ENCODE data around the gene DPH6.
"Not testable (repeated sequence)": the region's sequence is repeated elsewhere in the genome, so short reads cannot be mapped to it uniquely, and the experiment has no call there.

DPH6 gene

GRCh38 chr15:35431281-35431680, 114.7 kb downstream of the DPH6 start:
- no peak for DNase-seq

- DNase-seq = no peak
Observed at GRCh38 chr15:35430301-35430700, 115.7 kb downstream of the DPH6 start.

- no peak for DNase-seq
Observed at GRCh38 chr15:35427496-35427895, 118.5 kb downstream of the DPH6 start.

GRCh38 chr15:35427091-35427490, 118.9 kb downstream of the DPH6 start:
- no peak for DNase-seq

GRCh38 chr15:35410775-35411174, 135.2 kb downstream of the DPH6 start:
- no peak for DNase-seq

GRCh38 chr15:35399901-35400300, 146.1 kb downstream of the DPH6 start:
- no peak for DNase-seq

- no peak for DNase-seq
Observed at GRCh38 chr15:35397027-35397426, 148.9 kb downstream of the DPH6 start.

GRCh38 chr15:35394416-35394815, 151.5 kb downstream of the DPH6 start:
- no peak for DNase-seq

GRCh38 chr15:35393398-35393797, 152.6 kb downstream of the DPH6 start:
- no peak for DNase-seq

GRCh38 chr15:35391408-35391984, 154.5 kb downstream of the DPH6 start:
- DNase-seq = not testable (repeated sequence)

- DNase-seq = no peak
Observed at GRCh38 chr15:35383506-35383905, 162.5 kb downstream of the DPH6 start.

GRCh38 chr15:35381328-35381727, 164.6 kb downstream of the DPH6 start:
- no peak for DNase-seq

GRCh38 chr15:35379972-35380371, 166.0 kb downstream of the DPH6 start:
- no peak for DNase-seq

GRCh38 chr15:35378454-35378853, 167.5 kb downstream of the DPH6 start:
- not testable (repeated sequence) for DNase-seq

GRCh38 chr15:35376707-35377106, 169.3 kb downstream of the DPH6 start:
- no peak for DNase-seq

- DNase-seq = no peak
Observed at GRCh38 chr15:35374661-35375060, 171.3 kb downstream of the DPH6 start.

GRCh38 chr15:35362195-35362829, 183.7 kb downstream of the DPH6 start:
- no peak for DNase-seq

GRCh38 chr15:35358824-35359223, 187.1 kb downstream of the DPH6 start:
- DNase-seq = no peak

- no peak for DNase-seq
Observed at GRCh38 chr15:35351059-35351458, 194.9 kb downstream of the DPH6 start.

- no peak for DNase-seq
Observed at GRCh38 chr15:35349916-35350315, 196.0 kb downstream of the DPH6 start.

- no peak for DNase-seq
Observed at GRCh38 chr15:35330916-35331315, 215.0 kb downstream of the DPH6 start.

GRCh38 chr15:35330048-35330695, 215.8 kb downstream of the DPH6 start:
- DNase-seq = no peak

- no peak for DNase-seq
Observed at GRCh38 chr15:35329521-35329961, 216.4 kb downstream of the DPH6 start.

GRCh38 chr15:35328836-35329235, 217.1 kb downstream of the DPH6 start:
- not testable (repeated sequence) for DNase-seq

Measured in NCI-H748 treated with DMSO at 0.1 percent for 48 hours (cell line).